Osteoblast (primary cell): ENCODE data around the gene CTSS. TPM values are rescaled to one million over a fixed set of nuclear protein-coding genes. Genes with fewer than 3 reads are reported as not detected.

ENCODE experiments used
- DNase-seq: peaks from one replicate; pipeline ENCODE4 v3.0.0; 2011; ENCODE audit warnings: low spot score, mixed read lengths; ENCODE audit not compliant: insufficient read length; ENCODE audit errors: missing footprints
- H2AFZ ChIP-seq: 2 replicates; pipeline ENCODE4 v1.6.0; 2011; ENCODE audit warnings: mild to moderate bottlenecking, low read length
- H3K27ac ChIP-seq: 2 replicates; pipeline ENCODE4 v1.5.1; 2011; ENCODE audit warnings: mild to moderate bottlenecking, low read depth, low read length, moderate library complexity
- H3K27me3 ChIP-seq: 2 replicates; pipeline ENCODE4 v1.6.0; 2012; ENCODE audit warnings: mild to moderate bottlenecking, control low read depth, inconsistent platforms, low read length, moderate library complexity; ENCODE audit not compliant: insufficient read depth
- H3K36me3 ChIP-seq: 2 replicates; pipeline ENCODE4 v1.5.1; 2011; ENCODE audit warnings: mild to moderate bottlenecking, low read length, control low read depth, moderate library complexity; ENCODE audit not compliant: insufficient read depth
- H3K4me1 ChIP-seq: 2 replicates; pipeline ENCODE4 v1.5.1; 2011; ENCODE audit warnings: mild to moderate bottlenecking, low read length, control low read depth, moderate library complexity; ENCODE audit not compliant: insufficient read depth
- H3K4me2 ChIP-seq: 2 replicates; pipeline ENCODE4 v1.6.0; 2011; ENCODE audit warnings: mild to moderate bottlenecking, low read length; ENCODE audit not compliant: insufficient read depth
- H3K4me3 ChIP-seq: fragments of 200-600 bp; sonication (generic); 3 replicates; pipeline ENCODE4 v1.5.1; 2012; ENCODE audit warnings: mild to moderate bottlenecking, low read length, inconsistent platforms; ENCODE audit not compliant: insufficient read depth
- H3K79me2 ChIP-seq: 2 replicates; pipeline ENCODE4 v1.6.0; 2012; ENCODE audit warnings: mild to moderate bottlenecking, low read length, control low read depth, inconsistent platforms; ENCODE audit not compliant: insufficient read depth
- H3K9me3 ChIP-seq: 2 replicates; pipeline ENCODE4 v1.5.1; 2011; ENCODE audit warnings: low read depth, low read length, control low read depth
- H4K20me1 ChIP-seq: 2 replicates; pipeline ENCODE4 v1.6.0; 2012; ENCODE audit warnings: mild to moderate bottlenecking, low read length, control low read depth; ENCODE audit not compliant: insufficient read depth
- small RNA-seq: library from RNA; depleted of rRNA; stranded (forward); fragments of <200 nt; gene quantifications from one replicate; pipeline ENCODE3, GENCODE V24; 2012
- total RNA-seq: library from RNA; depleted of rRNA; stranded (reverse); fragments of >200 nt; gene quantifications from 2 replicates; pipeline ENCODE4 v1.2.3, GENCODE V29; 2012
- TF ChIP-seq, protein P1 (sequence below): IDR thresholded peaks from 2 replicates; pipeline ENCODE4 v1.5.1; 2011; ENCODE audit warnings: mild to moderate bottlenecking, low read depth, low read length, moderate library complexity; ENCODE audit errors: extremely low read depth

The CTSS gene
- total RNA-seq, 1 donor: 16.3 TPM

DNA sequence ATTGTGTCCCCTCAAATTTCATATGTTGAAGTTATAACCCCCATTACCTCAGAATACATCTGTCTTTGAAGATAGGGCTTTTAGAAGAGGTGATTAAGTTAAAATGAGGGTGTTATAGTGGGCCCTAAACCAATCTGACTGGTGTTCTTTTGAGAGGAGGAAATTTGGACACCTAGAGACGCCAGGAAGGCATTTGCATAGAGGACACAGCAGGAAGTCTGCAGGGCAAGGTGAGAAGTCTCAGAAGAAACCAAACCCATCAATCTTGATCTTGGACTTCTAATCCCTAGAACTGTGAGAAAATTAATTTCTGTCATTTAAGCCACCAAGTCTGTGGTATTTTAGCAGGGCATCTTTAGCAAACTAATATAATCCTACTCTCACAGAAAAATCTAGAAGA is 81.7 kb downstream of the CTSS start:
- Histone ChIP-seq H2AFZ (no peak overlapping the region), H3K27me3 (no peaks in the 10 kb centered on the region), H3K79me2 (no peaks in the 10 kb centered on the region), H3K4me1 (no peaks in the 10 kb centered on the region), H3K27ac (no peak overlapping the region), H3K4me2 (no peak overlapping the region), H3K9me3 (no peaks in the 10 kb centered on the region), H3K36me3 (peaks cover 19% of the 10 kb centered on the region), H3K4me3 (no peak overlapping the region), H4K20me1 (peaks cover 2% of the 10 kb centered on the region)
- no peak for DNase-seq
- TF ChIP-seq, protein P1, sequence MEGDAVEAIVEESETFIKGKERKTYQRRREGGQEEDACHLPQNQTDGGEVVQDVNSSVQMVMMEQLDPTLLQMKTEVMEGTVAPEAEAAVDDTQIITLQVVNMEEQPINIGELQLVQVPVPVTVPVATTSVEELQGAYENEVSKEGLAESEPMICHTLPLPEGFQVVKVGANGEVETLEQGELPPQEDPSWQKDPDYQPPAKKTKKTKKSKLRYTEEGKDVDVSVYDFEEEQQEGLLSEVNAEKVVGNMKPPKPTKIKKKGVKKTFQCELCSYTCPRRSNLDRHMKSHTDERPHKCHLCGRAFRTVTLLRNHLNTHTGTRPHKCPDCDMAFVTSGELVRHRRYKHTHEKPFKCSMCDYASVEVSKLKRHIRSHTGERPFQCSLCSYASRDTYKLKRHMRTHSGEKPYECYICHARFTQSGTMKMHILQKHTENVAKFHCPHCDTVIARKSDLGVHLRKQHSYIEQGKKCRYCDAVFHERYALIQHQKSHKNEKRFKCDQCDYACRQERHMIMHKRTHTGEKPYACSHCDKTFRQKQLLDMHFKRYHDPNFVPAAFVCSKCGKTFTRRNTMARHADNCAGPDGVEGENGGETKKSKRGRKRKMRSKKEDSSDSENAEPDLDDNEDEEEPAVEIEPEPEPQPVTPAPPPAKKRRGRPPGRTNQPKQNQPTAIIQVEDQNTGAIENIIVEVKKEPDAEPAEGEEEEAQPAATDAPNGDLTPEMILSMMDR: no peak

Small RNA genes within 50 kb of the gene (small RNA-seq; reads per million reads assigned to genes)
- gene RNU6-1042P (not detected), gene RNU6-1309P (0.45 reads per million)

Other genes with a start within 250 kb of the CTSS start
- gene ADAMTSL4, start 216.4 kb downstream of the CTSS start, total RNA-seq: 3.2 and 5.4 TPM in 2 replicates
- 168 and 176 TPM in 2 replicates for gene MCL1, start 186.2 kb downstream of the CTSS start, total RNA-seq
- gene ENSA, start 136.2 kb downstream of the CTSS start, total RNA-seq: 63.1 and 66.6 TPM in 2 replicates
- gene GOLPH3L, start 68.6 kb downstream of the CTSS start, total RNA-seq: 17.0 and 18.0 TPM in 2 replicates
- 0.36 and 0.59 TPM in 2 replicates for gene HORMAD1, start 44.9 kb downstream of the CTSS start, total RNA-seq
- gene CTSK, start 42.5 kb upstream of the CTSS start, total RNA-seq: 617 and 761 TPM in 2 replicates
- 61.9 and 63.3 TPM in 2 replicates for gene ARNT, start 110.8 kb upstream of the CTSS start, total RNA-seq
- gene CTXND2, start 121.4 kb upstream of the CTSS start, total RNA-seq: not detected in 2 replicates
- gene SETDB1, start 160.6 kb upstream of the CTSS start, total RNA-seq: 38.0 and 42.3 TPM in 2 replicates
- 159 and 164 TPM in 2 replicates for gene CERS2, start 209.1 kb upstream of the CTSS start, total RNA-seq
- under 0.01 TPM in 2 replicates for gene ANXA9, start 216.5 kb upstream of the CTSS start, total RNA-seq
- 17.1 and 18.1 TPM in 2 replicates for gene MINDY1, start 241.1 kb upstream of the CTSS start, total RNA-seq
- 8.3 and 11.6 TPM in 2 replicates for gene PRUNE1, start 242.7 kb upstream of the CTSS start, total RNA-seq